ENCODE data around the gene LCN6.

DNA sequence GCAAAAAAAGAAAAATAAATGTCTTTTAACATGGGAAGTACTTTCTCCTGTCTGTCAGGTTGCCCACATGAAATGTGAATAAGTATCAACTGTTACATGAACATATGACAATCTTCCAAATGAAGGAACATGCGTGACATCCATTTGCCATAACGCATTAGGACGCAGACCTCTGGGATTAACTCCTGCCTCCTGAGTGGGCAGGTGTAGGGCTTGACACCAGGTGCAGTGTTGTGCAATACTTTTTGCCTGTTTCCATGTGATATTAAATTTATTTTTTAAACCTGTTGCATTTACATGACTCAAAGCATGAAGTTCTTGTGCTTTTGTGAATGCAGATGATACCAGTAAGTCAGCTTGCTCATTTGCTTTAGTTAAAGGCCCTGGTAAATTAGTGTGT, 34.1 kb upstream of the LCN6 start:
- TF ChIP-seq, protein P1, sequence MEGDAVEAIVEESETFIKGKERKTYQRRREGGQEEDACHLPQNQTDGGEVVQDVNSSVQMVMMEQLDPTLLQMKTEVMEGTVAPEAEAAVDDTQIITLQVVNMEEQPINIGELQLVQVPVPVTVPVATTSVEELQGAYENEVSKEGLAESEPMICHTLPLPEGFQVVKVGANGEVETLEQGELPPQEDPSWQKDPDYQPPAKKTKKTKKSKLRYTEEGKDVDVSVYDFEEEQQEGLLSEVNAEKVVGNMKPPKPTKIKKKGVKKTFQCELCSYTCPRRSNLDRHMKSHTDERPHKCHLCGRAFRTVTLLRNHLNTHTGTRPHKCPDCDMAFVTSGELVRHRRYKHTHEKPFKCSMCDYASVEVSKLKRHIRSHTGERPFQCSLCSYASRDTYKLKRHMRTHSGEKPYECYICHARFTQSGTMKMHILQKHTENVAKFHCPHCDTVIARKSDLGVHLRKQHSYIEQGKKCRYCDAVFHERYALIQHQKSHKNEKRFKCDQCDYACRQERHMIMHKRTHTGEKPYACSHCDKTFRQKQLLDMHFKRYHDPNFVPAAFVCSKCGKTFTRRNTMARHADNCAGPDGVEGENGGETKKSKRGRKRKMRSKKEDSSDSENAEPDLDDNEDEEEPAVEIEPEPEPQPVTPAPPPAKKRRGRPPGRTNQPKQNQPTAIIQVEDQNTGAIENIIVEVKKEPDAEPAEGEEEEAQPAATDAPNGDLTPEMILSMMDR (IDR thresholded peaks at IDR 0.05) = no peak
- no peak for TF ChIP-seq POLR2A (IDR thresholded peaks at IDR 0.05)
